ENCODE measurements around the gene ALAS2. TPM values are rescaled to one million over a fixed set of nuclear protein-coding genes. Genes with fewer than 3 reads are reported as not detected.

The ALAS2 gene
- total RNA-seq, 1 donor from 2014 or later, result 6.9 TPM

GRCh38 chrX:54977387-54977786, 53.4 kb downstream of the ALAS2 start:
- intact Hi-C loops (cut with DNase I), result no loop called here

GRCh38 chrX:54964766-54965497, 65.8 kb downstream of the ALAS2 start:
- H3K4me1 ChIP-seq, result no peaks in the 10 kb centered on the region
- H3K27me3 ChIP-seq, result no peaks in the 10 kb centered on the region
- no peak overlapping the region for H3K27ac ChIP-seq
- H3K4me3 ChIP-seq, result no peak overlapping the region
- no peaks in the 10 kb centered on the region for H3K9me3 ChIP-seq
- intact Hi-C loops (cut with DNase I), result no loop called here
- no peaks in the 10 kb centered on the region for H3K36me3 ChIP-seq
- DNase-seq (ENCODE audit: low spot score in 2 of 2), result no peak
- TF ChIP-seq CTCF (IDR thresholded peaks at IDR 0.05), result no peak

More at GRCh38 chrX:54977387-54977786, 53.4 kb downstream of the ALAS2 start:
- Histone ChIP-seq H3K36me3 (no peaks in the 10 kb centered on the region), H3K27me3 (no peaks in the 10 kb centered on the region), H3K4me3 (no peak overlapping the region), H3K9me3 (no peaks in the 10 kb centered on the region), H3K27ac (no peak overlapping the region), H3K4me1 (no peaks in the 10 kb centered on the region)
- no peak for DNase-seq (ENCODE audit: low spot score in 2 of 2)
- TF ChIP-seq CTCF (IDR thresholded peaks at IDR 0.05), result no peak

GRCh38 chrX:54961750-54962149, 69.0 kb downstream of the ALAS2 start:
- TF ChIP-seq CTCF (IDR thresholded peaks at IDR 0.05), result no peak
- H3K4me1 ChIP-seq, result no peaks in the 10 kb centered on the region
- intact Hi-C loops (cut with DNase I), result no loop called here
- H3K27me3 ChIP-seq, result no peaks in the 10 kb centered on the region
- no peak for DNase-seq (ENCODE audit: low spot score in 2 of 2)
- no peaks in the 10 kb centered on the region for H3K9me3 ChIP-seq
- no peak overlapping the region for H3K27ac ChIP-seq
- H3K36me3 ChIP-seq, result no peaks in the 10 kb centered on the region
- H3K4me3 ChIP-seq, result no peak overlapping the region

Other genes starting within 250 kb of the ALAS2 start
- gene ITIH6, start 232.7 kb downstream of the ALAS2 start, total RNA-seq, result not detected
- 187 TPM for gene MAGED2, start 223.2 kb downstream of the ALAS2 start, total RNA-seq
- gene TRO, start 110.2 kb downstream of the ALAS2 start, total RNA-seq, result 1.4 TPM
- gene PFKFB1, start 36.8 kb downstream of the ALAS2 start, total RNA-seq, result not detected
- gene APEX2, start 30.6 kb downstream of the ALAS2 start, total RNA-seq, result 31.5 TPM
- gene PAGE2B, start 44.1 kb upstream of the ALAS2 start, total RNA-seq, result not detected
- not detected for gene PAGE2, start 58.0 kb upstream of the ALAS2 start, total RNA-seq
- gene PAGE5, start 189.4 kb upstream of the ALAS2 start, total RNA-seq, result not detected
- not detected for gene PAGE3, start 233.9 kb upstream of the ALAS2 start, total RNA-seq